Measurements from ENCODE around the gene BHMT.
"Not testable (repeated sequence)": the region's sequence is repeated elsewhere in the genome, so short reads cannot be mapped to it uniquely, and the experiment has no call there.

The BHMT gene

DNA sequence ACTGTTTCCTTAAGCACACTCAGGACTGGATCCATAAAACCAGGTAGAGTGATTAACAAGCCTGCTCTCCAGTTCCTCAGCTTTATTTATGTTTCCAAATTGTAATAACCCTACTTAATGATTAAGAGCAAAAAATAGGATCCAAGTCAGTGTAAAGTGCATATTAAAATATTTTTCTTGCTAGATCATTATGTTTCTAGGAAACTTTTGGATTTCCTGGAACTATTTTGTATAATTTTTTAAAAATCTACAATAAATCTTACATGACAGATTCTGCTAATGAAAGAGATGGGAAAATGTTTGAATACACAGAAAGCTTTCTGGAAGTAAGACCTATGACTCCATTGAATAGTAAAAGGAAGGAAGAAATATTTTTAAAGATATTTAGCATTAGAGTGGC, 35.5 kb downstream of the BHMT start:
- no peak overlapping the region for H3K4me3 ChIP-seq (ENCODE audit: low read length)
- no peaks in the 10 kb centered on the region for H3K36me3 ChIP-seq (ENCODE audit: insufficient read depth, low read length)
- peaks cover 18% of the 10 kb centered on the region for H3K4me1 ChIP-seq (ENCODE audit: insufficient read depth, low read length)
- no peak overlapping the region for H3K9ac ChIP-seq (ENCODE audit: low read depth, low read length)
- no peaks in the 10 kb centered on the region for H3K9me3 ChIP-seq (ENCODE audit: insufficient read depth, low read depth, low read length)
- H3K27ac ChIP-seq (ENCODE audit: low read depth, low read length): no peak overlapping the region; the same call in 1 of the 2 replicates
- H3K27me3 ChIP-seq (ENCODE audit: insufficient read depth, low read length): no peaks in the 10 kb centered on the region

DNA sequence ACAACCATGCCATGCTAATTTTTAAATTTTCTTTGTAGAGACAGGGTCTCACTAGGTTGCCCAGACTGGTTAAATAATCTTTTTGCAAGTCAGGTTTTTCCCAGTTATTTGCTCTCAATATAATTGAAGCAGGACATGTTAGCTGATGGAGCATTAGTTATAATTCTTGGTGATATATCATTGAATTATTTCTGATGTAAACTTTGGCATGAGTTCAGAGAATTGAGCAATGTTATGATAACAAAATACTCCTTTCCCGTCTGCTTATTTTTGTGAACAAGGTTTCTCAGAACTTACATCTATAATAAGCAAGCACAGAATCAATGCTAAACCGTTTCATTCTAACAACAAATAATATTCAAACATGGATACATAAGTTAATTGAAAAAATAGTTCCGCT, 37.8 kb downstream of the BHMT start:
- H3K9ac ChIP-seq (ENCODE audit: low read depth, low read length): no peak overlapping the region

DNA sequence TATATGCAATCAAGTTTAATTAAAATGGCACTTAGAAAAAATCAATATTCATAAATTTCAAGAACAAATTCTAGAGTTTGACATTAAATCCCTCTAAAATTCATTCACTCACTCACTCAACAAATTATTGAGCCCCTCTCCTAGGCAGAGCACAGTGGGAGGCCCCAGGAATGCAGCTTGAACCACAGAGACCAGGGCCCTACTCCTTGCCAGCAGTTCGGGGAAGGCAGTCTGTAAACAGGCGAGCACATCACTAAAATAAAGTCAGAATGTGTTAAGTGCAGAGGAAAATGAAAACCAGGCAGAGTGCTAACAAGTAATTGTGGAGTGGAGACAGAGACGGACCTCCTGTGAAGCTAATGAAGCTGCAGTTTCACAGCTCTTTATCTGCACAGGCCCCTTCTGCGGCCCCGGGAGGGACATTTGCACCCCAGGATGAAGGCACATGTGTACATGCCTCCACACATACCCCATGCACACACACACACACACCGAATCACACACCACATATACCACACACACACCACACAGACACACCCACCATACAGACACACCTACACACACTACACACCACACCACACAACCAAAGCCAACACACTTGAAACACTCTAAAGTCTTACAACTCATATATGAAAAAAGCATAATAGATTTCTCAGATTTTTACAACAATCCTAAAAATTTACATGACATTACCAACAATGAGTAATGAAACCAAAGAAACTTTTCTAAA, 40.5 kb downstream of the BHMT start:
- no peaks in the 10 kb centered on the region for H3K9me3 ChIP-seq (ENCODE audit: insufficient read depth, low read depth, low read length)
- H3K4me3 ChIP-seq (ENCODE audit: low read length): no peak overlapping the region
- H3K27me3 ChIP-seq (ENCODE audit: insufficient read depth, low read length): no peaks in the 10 kb centered on the region
- WGBS: 71% methylated on average over 6 of the region's 6 CpGs
- H3K27ac ChIP-seq (ENCODE audit: low read depth, low read length): no peak overlapping the region
- no peaks in the 10 kb centered on the region for H3K36me3 ChIP-seq (ENCODE audit: insufficient read depth, low read length)
- no peak overlapping the region for H3K9ac ChIP-seq (ENCODE audit: low read depth, low read length)
- H3K4me1 ChIP-seq (ENCODE audit: insufficient read depth, low read length): peaks cover 6% of the 10 kb centered on the region; the same call in 1 of the 2 replicates

More for the DNA sequence above, 37.8 kb downstream of the BHMT start:
- Histone ChIP-seq H3K36me3 (ENCODE audit: insufficient read depth, low read length) (no peaks in the 10 kb centered on the region), H3K9me3 (ENCODE audit: insufficient read depth, low read depth, low read length) (no peaks in the 10 kb centered on the region), H3K4me3 (ENCODE audit: low read length) (no peak overlapping the region), H3K4me1 (ENCODE audit: insufficient read depth, low read length) (peaks cover 19% of the 10 kb centered on the region), H3K27ac (ENCODE audit: low read depth, low read length) (no peak overlapping the region), H3K27me3 (ENCODE audit: insufficient read depth, low read length) (no peaks in the 10 kb centered on the region)
- 100% methylated on average over 3 of the region's 3 CpGs for WGBS

DNA sequence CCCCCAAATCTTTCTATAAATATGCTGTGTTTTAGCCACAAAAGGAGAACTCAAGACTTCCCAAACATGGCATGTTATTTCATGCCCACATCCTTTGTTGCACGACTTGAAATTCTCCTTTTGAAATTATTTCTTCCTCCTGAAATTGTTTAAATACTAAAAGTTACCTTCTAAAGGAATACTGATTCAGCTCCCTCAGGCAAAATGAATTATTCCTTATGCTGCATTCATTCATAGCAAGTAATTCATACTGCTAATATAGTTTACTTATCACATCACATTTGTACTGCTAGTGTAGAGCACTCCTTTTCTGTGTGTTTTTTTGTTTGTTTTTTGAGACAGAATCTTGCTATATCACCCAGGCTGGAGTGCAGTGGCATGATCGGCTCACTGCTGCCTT, 45.7 kb downstream of the BHMT start:
- H3K4me3 ChIP-seq (ENCODE audit: low read length): no peak overlapping the region
- 92% methylated on average over 2 of the region's 2 CpGs for WGBS
- H3K27me3 ChIP-seq (ENCODE audit: insufficient read depth, low read length): no peaks in the 10 kb centered on the region
- no peaks in the 10 kb centered on the region for H3K9me3 ChIP-seq (ENCODE audit: insufficient read depth, low read depth, low read length)
- H3K36me3 ChIP-seq (ENCODE audit: insufficient read depth, low read length): no peaks in the 10 kb centered on the region
- no peak overlapping the region for H3K27ac ChIP-seq (ENCODE audit: low read depth, low read length)
- no peaks in the 10 kb centered on the region for H3K4me1 ChIP-seq (ENCODE audit: insufficient read depth, low read length)
- no peak overlapping the region for H3K9ac ChIP-seq (ENCODE audit: low read depth, low read length)

DNA sequence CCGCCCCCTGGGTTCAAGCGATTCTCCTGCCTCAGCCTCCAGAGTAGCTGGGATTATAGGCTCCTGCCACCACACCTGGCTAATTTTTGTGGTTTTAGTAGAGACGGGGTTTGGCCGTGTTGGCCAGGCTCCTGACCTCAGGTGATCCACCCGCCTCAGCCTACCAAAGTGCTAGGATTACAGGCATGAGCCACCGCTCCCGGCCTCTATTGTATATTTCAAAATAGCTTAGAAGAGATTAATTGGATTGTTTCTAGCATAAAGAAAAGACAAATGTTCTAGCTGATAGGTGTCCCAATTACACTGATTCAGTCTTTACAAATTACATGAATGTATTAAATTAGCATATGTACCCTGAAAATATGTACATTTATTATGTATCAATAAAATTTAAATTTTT, 50.0 kb downstream of the BHMT start:
- H3K27ac ChIP-seq (ENCODE audit: low read depth, low read length); H3K27me3 ChIP-seq (ENCODE audit: insufficient read depth, low read length); H3K4me1 ChIP-seq (ENCODE audit: insufficient read depth, low read length); H3K9ac ChIP-seq (ENCODE audit: low read depth, low read length); H3K4me3 ChIP-seq (ENCODE audit: low read length); H3K36me3 ChIP-seq (ENCODE audit: insufficient read depth, low read length); H3K9me3 ChIP-seq (ENCODE audit: insufficient read depth, low read depth, low read length): not testable (repeated sequence)
- 93% methylated on average over 7 of the region's 7 CpGs for WGBS

DNA sequence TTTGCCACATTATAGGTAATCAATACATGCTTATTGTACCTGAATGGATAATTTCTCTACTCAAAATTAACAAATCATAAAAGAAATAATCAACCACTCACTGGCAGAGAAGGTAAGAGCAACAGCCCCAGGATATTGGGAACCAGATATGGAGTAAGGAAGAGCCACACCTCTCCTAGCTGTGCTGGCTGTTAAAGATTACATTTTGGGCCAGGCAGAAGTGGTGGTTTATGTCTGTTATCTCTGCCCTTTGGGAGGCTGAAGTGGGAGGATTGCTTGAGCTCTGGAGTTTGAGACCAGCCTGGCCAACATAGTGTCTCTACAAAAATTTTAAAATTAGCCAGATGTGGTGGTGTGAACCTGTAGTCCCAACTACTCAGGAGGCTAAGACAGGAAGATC, 56.4 kb downstream of the BHMT start:
- Histone ChIP-seq H3K9me3 (ENCODE audit: insufficient read depth, low read depth, low read length) (no peaks in the 10 kb centered on the region), H3K27ac (ENCODE audit: low read depth, low read length) (no peak overlapping the region), H3K4me1 (ENCODE audit: insufficient read depth, low read length) (peaks cover 13% of the 10 kb centered on the region), H3K27me3 (ENCODE audit: insufficient read depth, low read length) (no peaks in the 10 kb centered on the region), H3K4me3 (ENCODE audit: low read length) (no peak overlapping the region), H3K36me3 (ENCODE audit: insufficient read depth, low read length) (no peaks in the 10 kb centered on the region), H3K9ac (ENCODE audit: low read depth, low read length) (no peak overlapping the region)

DNA sequence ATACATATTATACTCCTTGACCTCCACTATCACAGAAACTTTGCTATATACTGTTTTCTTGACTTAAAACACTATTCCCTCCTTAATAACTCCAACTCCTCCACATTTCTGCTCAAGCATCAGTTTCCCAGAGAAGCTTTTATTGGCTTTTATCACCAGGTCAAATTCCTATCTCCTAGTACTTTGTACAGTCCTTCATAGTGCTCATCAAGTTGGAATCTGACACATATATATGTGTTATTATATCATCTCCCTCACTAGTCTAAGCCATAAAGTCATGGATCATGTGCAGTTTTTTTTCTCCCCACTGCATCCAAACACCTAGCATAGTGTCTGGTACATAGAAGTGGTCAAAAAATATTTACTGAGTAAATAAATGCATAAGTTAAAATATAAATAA, 59.1 kb downstream of the BHMT start:
- H3K27ac ChIP-seq (ENCODE audit: low read depth, low read length): no peak overlapping the region

DNA sequence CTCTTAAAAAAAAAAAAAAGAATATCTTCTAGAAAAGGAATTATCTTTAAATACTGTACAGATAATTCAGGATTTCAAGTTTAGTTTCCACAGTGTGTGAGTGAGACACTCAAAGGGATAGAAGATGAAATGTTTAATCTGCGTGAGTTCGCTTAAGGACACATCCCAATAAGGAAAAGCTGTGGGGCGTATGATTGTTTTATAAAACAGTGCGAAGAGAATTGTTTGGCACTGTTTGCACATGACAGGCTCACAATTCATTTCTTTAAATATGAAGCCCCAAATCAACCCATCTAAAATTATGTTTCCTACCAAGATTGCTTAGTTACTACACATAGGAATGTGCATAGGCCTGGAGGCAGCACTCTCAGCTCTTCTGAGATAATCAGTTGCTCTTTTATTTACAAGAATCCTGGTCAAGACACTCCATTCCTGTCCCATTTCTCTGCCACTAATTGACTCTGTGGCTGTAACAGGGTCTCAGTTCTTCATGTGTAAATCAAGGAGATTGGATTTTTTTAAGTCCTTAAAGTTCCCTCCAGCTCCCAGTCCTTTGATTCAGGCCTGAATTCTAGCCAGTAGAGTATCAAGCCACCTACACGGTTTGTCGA, 60.1 kb downstream of the BHMT start:
- Histone ChIP-seq H3K27ac (ENCODE audit: low read depth, low read length) (no peak overlapping the region), H3K4me3 (ENCODE audit: low read length) (no peak overlapping the region), H3K9me3 (ENCODE audit: insufficient read depth, low read depth, low read length) (no peaks in the 10 kb centered on the region), H3K36me3 (ENCODE audit: insufficient read depth, low read length) (no peaks in the 10 kb centered on the region), H3K9ac (ENCODE audit: low read depth, low read length) (no peak overlapping the region), H3K27me3 (ENCODE audit: insufficient read depth, low read length) (no peaks in the 10 kb centered on the region), H3K4me1 (ENCODE audit: insufficient read depth, low read length) (peaks cover 22% of the 10 kb centered on the region)
- WGBS: 86% methylated on average over 6 of the region's 6 CpGs

More for the DNA sequence above, 59.1 kb downstream of the BHMT start:
- peaks cover 22% of the 10 kb centered on the region for H3K4me1 ChIP-seq (ENCODE audit: insufficient read depth, low read length)
- H3K9me3 ChIP-seq (ENCODE audit: insufficient read depth, low read depth, low read length): no peaks in the 10 kb centered on the region
- H3K36me3 ChIP-seq (ENCODE audit: insufficient read depth, low read length): no peaks in the 10 kb centered on the region
- H3K4me3 ChIP-seq (ENCODE audit: low read length): no peak overlapping the region
- no peak overlapping the region for H3K9ac ChIP-seq (ENCODE audit: low read depth, low read length)
- no peaks in the 10 kb centered on the region for H3K27me3 ChIP-seq (ENCODE audit: insufficient read depth, low read length)

DNA sequence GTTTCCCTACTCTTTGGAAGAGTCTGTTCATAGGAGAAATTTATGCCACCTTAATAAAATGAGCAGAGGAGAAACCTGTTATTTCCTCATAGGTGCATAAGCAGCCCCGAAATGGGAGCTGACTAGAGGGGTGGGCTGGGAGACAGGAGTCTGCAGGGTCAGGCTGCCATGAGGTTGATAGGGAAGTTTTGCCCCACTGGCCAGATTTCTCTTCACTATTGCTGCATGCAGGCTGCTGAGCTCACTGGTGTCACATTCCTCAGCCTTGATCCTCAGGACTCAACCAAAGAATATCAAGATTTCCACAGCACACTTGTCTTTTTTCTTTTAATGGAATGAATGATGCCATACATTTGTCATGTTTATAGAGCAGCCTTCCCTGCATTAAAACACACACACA, 60.7 kb downstream of the BHMT start:
- Histone ChIP-seq H3K27me3 (ENCODE audit: insufficient read depth, low read length) (no peaks in the 10 kb centered on the region), H3K4me1 (ENCODE audit: insufficient read depth, low read length) (peaks cover 22% of the 10 kb centered on the region)
- WGBS: 60% methylated on average over 1 of the region's 1 CpG

DNA sequence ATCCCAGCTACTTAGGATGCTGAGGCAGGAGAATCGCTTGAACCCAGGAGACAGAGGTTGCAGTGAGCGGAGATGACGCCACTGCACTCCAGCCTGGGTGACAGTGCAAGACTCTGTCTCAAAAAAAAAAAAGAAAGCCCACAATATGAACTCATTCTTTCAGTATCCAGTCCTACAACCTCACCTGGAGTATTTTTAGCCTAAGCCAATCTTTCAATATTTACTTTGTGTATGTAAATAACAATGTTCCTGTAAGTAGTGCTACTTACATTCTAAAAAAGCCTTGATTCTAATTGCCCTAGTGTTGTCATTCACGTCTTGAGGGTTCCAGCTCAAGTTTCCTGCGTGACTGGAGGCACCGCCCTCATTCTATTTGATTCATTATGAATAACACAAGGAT, 62.0 kb downstream of the BHMT start:
- WGBS: 57% methylated on average over 6 of the region's 6 CpGs
- Histone ChIP-seq H3K9ac (ENCODE audit: low read depth, low read length) (no peak overlapping the region), H3K9me3 (ENCODE audit: insufficient read depth, low read depth, low read length) (no peaks in the 10 kb centered on the region), H3K27ac (ENCODE audit: low read depth, low read length) (no peak overlapping the region), H3K36me3 (ENCODE audit: insufficient read depth, low read length) (no peaks in the 10 kb centered on the region), H3K4me3 (ENCODE audit: low read length) (no peak overlapping the region), H3K4me1 (ENCODE audit: insufficient read depth, low read length) (peaks cover 22% of the 10 kb centered on the region), H3K27me3 (ENCODE audit: insufficient read depth, low read length) (no peaks in the 10 kb centered on the region)

More for the DNA sequence above, 60.7 kb downstream of the BHMT start:
- H3K9ac ChIP-seq (ENCODE audit: low read depth, low read length): no peak overlapping the region
- no peak overlapping the region for H3K4me3 ChIP-seq (ENCODE audit: low read length)
- no peaks in the 10 kb centered on the region for H3K9me3 ChIP-seq (ENCODE audit: insufficient read depth, low read depth, low read length)
- no peaks in the 10 kb centered on the region for H3K36me3 ChIP-seq (ENCODE audit: insufficient read depth, low read length)
- H3K27ac ChIP-seq (ENCODE audit: low read depth, low read length): no peak overlapping the region

DNA sequence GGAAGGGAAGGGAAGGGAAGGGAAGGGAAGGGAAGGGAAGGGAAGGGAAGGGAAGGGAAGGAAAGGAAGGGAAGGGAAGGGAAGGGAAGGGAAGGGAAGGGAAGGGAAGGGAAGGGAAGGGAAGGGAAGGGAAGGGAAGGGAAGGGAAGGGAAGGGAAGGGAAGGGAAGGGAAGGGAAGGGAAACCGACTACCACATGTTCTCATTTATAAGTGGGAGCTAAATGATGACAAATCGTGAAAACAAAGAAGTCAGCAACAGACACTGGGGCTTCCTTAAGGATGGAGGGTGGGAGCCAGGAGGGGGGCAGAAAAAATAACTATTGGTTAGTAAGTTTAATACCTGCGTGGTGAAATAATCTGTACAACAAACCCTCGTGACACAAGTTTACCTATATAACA, 68.8 kb downstream of the BHMT start:
- not testable (repeated sequence) for H3K9me3 ChIP-seq (ENCODE audit: insufficient read depth, low read depth, low read length); H3K4me1 ChIP-seq (ENCODE audit: insufficient read depth, low read length); H3K9ac ChIP-seq (ENCODE audit: low read depth, low read length); H3K4me3 ChIP-seq (ENCODE audit: low read length); H3K36me3 ChIP-seq (ENCODE audit: insufficient read depth, low read length); H3K27me3 ChIP-seq (ENCODE audit: insufficient read depth, low read length); H3K27ac ChIP-seq (ENCODE audit: low read depth, low read length)
- WGBS: 93% methylated on average over 4 of the region's 4 CpGs

Data from HUES64 (cell line).